ENCODE results near the gene ZNF354B.

The ZNF354B gene

GRCh38 chr5:178899289-178899688, 39.5 kb downstream of the ZNF354B start:
- ATAC-seq (replicated peaks; ENCODE audit: extremely low read depth, poor library complexity, severe bottlenecking) (no peak), DNase-seq (ENCODE audit: low spot score in 2 of 2) (no peak)
- Mint-ChIP-seq H3K4me3 (no peak overlapping the region), H3K27me3 (no peaks in the 10 kb centered on the region), H3K36me3 (ENCODE audit: insufficient read depth) (peaks cover 2% of the 10 kb centered on the region), H3K27ac (ENCODE audit: low read depth) (no peak overlapping the region), H3K9me3 (peaks cover 8% of the 10 kb centered on the region), H3K4me1 (no peaks in the 10 kb centered on the region)

GRCh38 chr5:178902849-178903248, 43.1 kb downstream of the ZNF354B start:
- Mint-ChIP-seq H3K27me3 (no peaks in the 10 kb centered on the region), H3K27ac (ENCODE audit: low read depth) (no peak overlapping the region), H3K4me3 (no peak overlapping the region), H3K9me3 (peaks cover 6% of the 10 kb centered on the region), H3K4me1 (no peaks in the 10 kb centered on the region), H3K36me3 (ENCODE audit: insufficient read depth) (peaks cover 2% of the 10 kb centered on the region)
- no peak for DNase-seq (ENCODE audit: low spot score in 2 of 2)
- ATAC-seq (replicated peaks; ENCODE audit: extremely low read depth, poor library complexity, severe bottlenecking), result no peak

GRCh38 chr5:178931846-178932760, 72.3 kb downstream of the ZNF354B start:
- Mint-ChIP-seq H3K27ac (ENCODE audit: low read depth) (no peak overlapping the region), H3K27me3 (no peaks in the 10 kb centered on the region), H3K36me3 (ENCODE audit: insufficient read depth) (no peaks in the 10 kb centered on the region), H3K4me3 (no peak overlapping the region), H3K9me3 (peaks cover 69% of the 10 kb centered on the region), H3K4me1 (no peaks in the 10 kb centered on the region)
- no peak for DNase-seq (ENCODE audit: low spot score in 2 of 2)
- no peak for ATAC-seq (replicated peaks; ENCODE audit: extremely low read depth, poor library complexity, severe bottlenecking)
